B cell (primary cell): ENCODE measurements around the gene PAXIP1.
"Not testable (repeated sequence)": the region's sequence is repeated elsewhere in the genome, so short reads cannot be mapped to it uniquely, and the experiment has no call there.

Experiments used
- CTCF ChIP-seq: fragments of 200-600 bp; IDR thresholded peaks from one replicate; pipeline ENCODE4 v1.8.0; 2022; ENCODE audit warnings: antibody characterized with exemption, mild to moderate bottlenecking
- EZH2 ChIP-seq: IDR thresholded peaks from 2 replicates; pipeline ENCODE4 v1.6.1; 2012; ENCODE audit warnings: borderline replicate concordance, low read depth, mild to moderate bottlenecking, moderate library complexity, low read length; ENCODE audit not compliant: insufficient read depth, poor library complexity, severe bottlenecking

GRCh38 chr7:154922472-154922871, 80.5 kb downstream of the PAXIP1 start:
- TF ChIP-seq CTCF, EZH2: not testable (repeated sequence)
